Activated CD4-positive, CD25-positive, alpha-beta regulatory T cell treated with anti-CD3 and anti-CD28 coated beads, Interleukin-2, amount 50 U/mL, for 16 hours (primary cell): Measurements from ENCODE around the gene ITIH6.
"Not testable (repeated sequence)": the region's sequence is repeated elsewhere in the genome, so short reads cannot be mapped to it uniquely, and the experiment has no call there.

Experiments
- DNase-seq: peaks from one replicate; pipeline ENCODE4 v3.0.0-alpha.2; 2020; ENCODE audit warnings: low read depth, low spot score

Gene ITIH6

DNA sequence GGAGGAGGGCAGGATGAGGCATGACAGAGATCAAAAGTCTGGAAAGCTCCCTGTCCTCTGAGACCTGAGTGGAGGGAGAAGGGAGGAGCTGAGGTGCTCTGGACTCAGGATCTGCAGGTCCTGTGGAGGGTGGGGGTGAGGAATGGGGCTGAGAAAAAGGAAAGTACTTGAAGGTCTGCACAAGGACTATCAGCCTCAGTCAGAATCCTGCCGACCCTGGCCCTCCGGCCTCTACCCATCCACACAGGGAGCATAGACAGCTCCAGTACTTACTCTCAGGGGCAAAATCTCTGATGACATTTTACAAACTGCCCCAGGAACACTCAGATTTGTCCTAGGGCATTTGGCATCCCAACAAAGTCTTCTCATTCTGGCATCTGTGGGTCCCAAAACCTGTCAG, 991 bp upstream of the ITIH6 start:
- DNase-seq: no peak

DNA sequence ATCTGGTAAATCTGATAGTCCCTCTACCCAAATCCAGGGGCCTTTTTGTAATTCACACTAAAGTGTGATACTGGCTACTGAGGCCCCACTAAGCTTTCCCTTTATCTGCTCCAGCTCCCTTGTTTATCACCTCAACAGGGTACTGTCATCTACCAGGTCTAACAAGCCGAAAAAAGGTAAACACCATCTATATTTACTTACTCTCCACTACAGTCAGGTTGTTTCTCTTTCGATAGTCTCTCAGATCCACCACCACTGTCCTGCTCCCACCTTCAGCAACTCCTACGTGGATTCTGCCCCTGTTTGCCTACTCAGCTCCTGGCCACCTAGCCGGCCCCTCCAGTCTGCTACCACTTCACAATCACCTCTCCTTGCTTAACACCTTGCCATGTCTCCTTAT, 3.3 kb downstream of the ITIH6 start:
- no peak for DNase-seq

DNA sequence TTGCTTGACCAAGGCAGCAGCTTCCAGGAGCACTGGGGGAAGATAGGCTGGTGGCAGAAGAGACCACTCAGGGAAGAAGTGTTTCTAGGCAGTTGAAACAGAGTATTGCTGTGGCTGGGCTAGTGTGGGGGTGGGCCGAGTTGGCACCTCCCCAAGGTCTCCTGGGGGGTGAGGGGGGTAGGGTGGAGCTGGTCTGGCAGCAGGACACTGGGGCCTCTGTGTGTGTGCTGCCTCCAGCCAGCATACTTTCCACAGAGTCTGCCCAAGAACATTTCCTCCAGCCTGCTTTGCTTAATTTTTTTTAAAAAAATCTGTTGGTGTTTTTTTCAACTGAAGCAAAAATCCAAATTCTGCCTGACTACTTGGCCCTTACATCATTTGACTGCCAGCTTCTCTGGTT, 4.0 kb downstream of the ITIH6 start:
- no peak for DNase-seq

DNA sequence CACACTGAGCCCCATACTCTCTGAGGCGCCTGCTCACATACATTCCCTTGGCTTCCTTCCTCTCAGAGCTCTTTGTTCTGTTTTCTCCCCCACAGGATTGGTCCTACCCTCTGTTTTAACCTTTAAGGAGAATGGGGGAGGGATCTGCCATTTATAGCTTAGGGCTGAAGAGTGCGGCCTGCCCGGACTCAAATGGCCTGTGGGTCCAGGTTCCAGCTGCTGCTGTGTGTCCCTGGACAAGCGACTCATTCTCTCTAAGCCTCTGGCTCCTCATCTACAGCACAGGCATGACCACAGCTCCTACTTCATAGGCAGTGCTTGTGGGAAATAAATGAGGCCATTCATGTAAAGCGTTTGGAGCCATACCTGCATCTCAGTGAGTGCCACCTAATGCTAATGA, 8.7 kb downstream of the ITIH6 start:
- DNase-seq: not testable (repeated sequence)

DNA sequence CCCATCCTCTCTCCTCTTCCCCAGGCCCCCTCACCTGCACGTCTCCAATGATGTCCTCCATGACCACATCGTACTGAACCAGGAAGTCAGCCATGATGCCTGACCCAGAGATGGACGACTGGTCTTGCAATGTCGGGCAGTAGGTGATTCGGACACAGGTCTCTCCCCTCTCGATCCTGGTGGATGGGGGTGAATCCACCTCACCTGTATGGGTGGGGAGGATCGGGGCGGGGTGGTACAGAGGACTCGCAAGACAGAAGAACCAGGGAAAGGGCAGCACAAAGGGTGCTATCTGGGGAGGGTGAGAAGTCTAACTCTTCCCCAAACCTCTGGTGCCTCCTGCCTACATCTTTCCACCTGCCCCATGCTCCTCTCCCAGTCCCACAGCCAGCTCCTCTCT, 9.6 kb downstream of the ITIH6 start:
- DNase-seq: no peak

DNA sequence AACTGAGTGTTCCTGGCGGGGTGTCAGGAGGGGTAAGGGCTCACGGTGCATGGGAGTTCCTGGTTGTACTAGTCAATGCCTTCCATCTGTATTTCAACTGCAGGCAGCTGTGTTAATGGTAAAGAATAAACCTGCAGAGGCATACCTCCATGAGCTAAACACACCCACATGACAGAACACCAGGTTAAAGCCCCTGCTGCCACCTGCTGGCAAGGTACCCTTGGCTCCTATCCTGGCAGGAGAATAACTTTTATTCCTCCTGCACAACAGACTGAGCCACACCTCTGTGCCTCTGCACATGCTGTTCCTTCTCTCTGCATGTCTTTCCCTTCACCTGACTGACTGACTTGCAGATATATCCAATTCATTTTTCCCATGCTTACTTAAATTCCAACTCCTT, 11.1 kb downstream of the ITIH6 start:
- DNase-seq: no peak

DNA sequence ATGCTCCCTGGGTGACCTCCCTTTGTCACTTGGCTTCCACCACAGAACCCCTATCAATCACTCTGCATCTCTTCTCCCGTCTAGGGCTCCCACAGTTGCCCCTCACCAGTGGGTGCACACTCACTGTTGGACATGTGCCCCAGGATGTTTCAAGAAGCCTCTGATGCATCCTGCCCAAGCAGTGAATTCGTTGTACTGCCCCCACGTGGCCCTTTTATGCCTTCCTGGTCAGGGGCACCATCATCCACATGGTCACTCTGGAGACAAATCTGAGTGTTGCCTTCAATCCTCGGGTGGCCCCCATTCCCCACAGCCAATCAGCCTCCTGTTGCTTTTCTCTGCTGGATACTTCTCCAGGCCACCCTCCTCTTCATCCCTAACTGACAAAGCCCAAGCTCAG, 12.2 kb downstream of the ITIH6 start:
- no peak for DNase-seq

DNA sequence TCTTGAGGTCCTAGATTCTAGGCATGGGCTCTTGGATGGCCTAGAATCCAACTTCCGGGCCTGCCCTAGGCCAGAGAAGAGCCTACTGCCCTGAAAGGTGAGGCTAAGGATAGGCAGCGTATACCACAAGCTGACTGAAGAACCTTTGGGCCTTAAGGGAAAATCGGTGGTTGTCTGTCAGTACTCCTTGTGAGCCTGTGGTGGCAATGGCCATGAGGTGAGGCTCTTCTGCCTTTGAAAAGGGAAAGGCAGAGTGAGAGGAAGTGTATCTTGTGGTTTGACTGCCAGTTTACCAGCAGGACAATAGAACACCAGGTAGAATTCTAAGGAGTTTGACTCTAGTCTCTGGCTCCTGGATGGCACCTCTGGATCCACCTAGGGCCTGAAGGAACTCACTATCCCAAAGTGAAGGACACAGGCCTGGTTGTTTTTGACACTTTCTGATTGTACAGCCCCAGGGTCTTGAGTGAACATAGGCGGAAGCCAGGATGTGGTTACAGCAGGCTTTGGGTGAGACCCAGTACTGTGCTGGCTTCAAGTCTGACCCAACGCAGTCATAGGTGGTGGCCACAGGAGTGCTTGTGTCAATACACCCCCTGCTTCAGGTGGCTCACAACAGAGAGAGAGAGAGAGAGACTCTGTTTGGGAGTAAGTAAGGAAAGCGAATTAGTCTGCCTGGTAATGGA, 20.9 kb downstream of the ITIH6 start:
- no peak for DNase-seq

DNA sequence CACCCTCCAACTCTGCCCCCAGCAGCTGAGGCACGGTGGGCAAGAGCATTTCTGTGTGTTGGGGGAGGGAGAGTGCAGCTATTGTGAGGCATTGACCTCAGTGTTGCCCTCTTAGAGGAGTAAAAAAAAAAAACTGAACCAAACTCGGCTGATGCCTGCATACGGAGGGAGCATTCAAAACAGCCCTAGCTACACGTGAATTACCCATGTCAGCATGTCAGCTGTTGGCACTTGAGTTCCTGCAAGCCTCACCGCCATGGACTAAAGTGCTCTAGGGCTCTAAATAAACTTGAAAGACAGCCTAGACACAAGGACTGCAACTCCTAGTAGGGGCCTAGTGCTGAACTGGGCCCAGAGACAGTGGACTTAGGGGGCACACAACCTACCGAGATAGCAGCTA, 22.0 kb downstream of the ITIH6 start:
- no peak for DNase-seq

DNA sequence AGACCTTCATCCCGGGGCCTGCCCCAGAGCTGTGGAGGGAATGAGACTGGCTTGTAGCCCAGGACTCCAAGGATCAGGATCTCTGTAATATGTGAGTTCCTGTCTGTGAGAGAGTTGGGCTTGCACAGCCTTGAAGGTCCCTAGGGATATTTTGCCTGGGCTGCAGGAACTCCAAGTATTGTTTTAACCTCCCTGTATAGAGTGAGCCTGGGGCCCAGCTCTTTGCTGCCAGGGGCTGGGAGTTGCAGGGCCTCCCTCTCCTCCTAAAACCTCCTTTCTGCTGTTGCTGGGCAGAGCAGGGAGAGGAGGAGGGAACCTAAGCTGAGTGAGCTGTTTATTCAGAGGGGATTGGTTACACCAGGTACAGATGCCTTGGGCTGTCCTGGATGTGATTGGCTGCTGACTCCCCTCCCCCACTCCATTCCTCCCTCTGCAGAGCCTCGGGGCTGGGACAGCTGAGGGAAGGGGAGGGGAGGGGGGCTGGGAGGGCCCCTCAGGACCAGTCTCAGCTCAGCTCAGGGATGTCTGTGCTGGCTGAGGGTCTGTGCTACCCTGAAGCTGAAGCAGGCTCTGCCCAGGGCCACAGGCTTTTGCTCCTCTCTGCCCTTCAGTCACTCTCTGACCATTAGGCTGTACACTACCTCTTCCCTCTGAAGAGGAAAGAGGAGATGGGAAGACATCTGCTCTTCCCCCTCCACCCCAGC, 23.5 kb downstream of the ITIH6 start:
- not testable (repeated sequence) for DNase-seq

DNA sequence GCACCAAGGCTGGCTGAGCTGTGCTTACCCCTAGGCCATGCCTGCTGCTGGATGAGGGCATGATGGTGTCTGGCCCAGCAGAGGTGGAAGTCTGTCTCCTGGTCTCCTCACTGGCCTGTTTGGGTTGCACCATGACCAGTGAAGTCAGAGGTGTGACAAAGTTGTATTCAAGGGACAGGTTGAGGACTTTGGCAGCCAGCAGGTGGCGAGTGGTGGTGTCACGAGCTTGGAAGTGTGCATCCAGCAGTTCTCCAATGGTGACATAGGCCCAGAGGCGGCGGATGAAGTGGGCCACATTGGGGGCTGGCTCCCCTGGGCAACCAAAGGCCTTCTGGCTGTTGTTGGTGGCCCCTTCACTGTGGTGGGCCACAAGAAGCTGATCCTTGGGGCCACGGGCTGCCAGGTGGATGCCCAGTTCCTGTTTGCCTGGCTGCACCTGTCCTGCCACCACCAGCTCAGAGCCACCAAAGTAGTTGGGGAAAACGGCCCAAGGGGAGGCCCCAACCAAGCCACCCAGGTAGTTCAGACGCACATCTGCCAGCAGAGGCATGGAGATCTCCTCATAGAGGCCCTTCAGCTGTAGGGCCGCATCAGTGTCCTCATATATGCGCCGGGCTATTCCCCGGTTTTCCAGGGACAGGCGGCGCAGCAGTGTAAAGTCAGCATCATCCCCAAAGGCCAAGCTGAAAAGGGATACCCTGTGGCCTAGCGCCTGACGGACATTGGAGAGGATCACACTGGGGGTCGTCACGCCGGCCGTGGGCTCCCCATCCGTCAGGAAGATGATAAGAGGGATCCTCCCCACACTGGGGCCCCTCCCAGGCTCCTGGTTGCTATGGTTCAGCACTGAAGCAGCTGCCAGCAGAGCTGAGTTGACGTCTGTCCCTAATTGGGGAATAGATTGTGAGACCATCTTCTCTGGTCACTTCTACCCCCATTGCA, 39.7 kb downstream of the ITIH6 start:
- DNase-seq: no peak

DNA sequence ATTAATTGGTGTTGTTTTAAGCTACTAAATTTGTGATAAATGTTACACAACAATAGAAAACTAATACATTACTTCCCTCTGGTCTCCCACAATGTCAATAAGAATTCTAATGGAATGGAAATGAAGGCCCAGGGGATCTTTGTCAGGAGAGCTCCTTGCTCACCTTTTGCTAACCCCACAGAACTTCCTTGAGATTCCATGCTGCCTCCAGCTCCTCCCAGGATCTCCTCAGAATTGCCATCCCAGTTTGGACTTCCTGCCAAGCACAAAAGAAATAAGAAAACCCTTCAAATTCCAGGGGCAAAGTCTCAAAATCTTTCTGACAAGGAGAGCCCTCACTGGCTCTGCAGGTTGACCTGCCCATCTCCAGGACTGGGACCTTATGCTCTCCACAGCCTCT, 43.2 kb downstream of the ITIH6 start:
- no peak for DNase-seq

DNA sequence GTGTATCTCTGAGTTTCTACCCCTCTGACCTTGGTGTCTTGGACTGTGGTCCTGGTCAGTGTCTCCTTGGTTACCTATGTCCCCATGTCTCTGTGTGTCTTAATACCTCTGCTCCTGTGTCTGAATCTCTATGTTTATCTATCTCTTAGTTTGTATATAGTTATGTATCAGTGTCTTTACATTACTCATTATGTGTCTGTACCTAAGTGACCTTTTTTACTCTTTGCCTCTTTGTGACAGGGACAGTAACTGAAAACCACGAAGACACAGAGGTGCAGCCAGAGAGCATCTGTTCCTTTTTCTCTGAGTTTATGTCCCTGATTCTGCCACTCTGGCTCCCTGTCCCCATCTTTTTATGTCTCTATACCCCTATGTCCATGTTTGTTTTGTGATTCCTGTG, 49.4 kb downstream of the ITIH6 start:
- no peak for DNase-seq

DNA sequence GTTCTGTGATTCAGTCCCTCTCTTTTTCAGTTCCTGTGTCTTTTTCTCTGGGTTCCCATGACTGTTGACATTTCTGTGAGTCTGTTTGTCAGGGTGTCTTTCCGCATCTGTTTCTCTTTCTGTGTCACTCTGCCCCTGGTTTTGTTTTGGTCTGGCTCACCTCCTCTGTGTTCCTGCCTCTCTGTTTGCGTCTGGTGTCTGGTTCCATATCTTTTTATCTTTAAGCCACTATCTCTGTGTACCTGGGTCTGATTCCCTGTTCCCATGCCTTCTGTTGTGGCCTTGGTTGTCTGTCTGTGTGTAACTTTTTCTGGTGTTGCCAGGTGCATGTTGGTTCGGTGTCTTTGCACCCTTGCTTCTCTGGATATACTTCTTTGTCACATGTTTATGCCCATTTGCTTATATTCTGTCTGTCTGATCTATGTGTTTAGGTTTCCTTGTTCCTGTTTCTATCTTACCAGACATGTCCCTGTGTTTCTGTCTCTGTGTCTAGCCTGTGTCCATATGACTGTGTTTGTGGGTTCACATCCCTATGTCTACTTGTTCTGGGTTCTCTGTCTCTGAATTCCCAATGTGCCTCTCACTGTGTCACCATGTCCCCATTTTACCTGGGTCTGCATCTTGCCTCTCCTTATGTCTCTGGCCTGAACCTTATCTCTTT, 50.2 kb downstream of the ITIH6 start:
- no peak for DNase-seq

DNA sequence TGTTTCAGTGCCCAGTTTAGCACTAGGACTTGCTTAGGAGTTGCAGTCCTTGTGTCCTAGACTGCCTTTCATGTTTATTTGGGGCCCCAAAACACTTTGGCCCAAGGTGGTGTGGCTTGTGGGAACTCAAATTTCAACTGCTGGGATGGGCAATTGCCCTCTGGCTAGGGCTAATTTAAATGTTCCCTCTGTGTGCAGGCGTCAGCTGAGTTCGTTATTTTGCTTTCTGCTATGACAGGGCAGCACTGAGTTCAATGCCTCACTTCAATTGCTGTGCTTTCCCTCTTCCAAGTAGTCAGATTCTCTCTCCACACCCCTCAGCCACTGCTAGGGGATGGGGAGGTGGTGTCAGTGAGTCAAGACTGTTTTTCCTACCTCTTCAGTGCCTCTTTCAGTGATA, 51.1 kb downstream of the ITIH6 start:
- no peak for DNase-seq

DNA sequence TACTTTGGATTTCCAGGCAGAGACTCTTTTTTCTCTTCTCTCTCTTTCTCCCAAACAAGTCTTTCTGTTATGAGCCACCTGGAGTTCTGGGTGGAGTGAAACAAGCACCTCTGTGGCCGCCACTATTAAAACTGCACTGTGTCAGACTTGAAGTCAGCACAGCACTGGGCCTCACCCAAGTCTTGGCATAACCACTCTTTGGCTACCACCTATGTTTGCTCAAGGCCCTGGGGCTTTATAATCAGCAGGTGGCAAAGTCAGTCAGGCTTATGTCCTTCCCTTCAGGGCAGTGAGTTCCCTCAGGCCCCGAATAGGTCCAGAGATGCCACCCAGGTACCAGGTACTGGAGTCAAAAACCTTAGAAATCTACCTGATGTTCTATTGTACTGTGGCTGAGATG, 52.4 kb downstream of the ITIH6 start:
- no peak for DNase-seq

DNA sequence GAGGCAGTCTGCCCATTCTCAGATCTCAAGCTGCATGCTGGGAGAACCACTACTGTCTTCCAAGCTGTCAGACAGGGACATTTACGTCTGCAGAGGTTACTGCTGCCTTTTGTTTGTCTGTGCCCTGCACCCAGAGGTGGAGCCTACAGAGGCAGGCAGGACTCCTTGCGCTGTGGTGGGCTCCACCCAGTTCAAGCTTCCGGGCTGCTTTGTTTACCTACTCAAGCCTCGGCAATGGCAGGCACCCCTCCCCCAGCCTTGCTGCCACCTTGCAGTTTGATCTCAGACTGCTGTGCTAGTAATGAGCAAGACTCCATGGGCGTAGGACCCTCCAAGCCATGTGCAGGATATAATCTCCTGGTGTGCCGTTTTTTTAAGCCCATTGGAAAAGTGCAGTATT, 59.5 kb downstream of the ITIH6 start:
- DNase-seq: not testable (repeated sequence)

DNA sequence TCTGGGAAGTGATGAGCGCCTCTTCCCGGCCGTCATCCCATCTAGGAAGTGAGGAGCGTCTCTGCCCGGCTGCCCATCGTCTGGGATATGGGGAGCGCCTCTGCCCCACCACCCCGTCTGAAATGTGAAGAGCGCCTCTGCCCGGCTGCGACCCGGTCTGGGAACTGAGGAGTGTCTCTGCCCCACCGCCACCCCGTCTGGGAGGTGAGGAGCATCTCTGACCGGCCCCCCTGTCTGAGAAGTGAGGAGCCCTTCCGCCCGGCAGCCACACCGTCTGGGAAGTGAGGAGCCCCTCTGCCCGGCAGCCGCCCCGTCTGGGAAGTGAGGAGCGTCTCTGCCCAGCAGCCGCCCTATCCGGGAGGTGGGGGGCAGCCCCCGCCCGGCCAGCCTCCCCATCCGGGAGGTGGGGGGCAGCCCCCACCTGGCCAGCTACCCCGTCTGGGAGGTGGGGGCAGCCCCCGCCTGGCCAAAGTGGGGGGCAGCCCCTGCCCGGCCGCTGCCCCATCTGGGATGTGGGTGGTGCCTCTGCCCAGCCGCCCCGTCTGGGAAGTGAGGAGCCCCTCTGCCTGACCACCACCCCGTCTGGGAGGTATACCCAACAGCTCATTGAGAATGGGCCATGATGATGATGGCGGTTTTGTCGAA, 61.6 kb downstream of the ITIH6 start:
- not testable (repeated sequence) for DNase-seq

DNA sequence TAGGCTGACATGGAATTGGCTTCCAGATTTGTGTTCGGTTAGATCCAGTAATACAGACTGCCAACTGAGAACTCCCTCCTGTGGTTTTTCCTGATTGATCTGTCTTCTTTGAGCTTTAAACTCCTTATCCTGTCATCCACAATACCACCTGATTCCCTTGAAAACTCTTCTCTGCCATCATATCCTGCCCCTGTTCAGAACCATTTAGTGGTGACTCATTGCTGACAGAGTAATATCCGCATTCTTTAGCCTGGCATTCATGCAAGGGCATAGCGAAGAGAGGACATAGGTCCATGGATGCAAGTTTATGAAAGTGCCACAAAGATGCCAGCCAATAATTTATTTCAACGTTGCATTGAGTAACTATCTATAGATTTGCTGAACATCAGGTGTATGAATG, 76.6 kb downstream of the ITIH6 start:
- DNase-seq: no peak

DNA sequence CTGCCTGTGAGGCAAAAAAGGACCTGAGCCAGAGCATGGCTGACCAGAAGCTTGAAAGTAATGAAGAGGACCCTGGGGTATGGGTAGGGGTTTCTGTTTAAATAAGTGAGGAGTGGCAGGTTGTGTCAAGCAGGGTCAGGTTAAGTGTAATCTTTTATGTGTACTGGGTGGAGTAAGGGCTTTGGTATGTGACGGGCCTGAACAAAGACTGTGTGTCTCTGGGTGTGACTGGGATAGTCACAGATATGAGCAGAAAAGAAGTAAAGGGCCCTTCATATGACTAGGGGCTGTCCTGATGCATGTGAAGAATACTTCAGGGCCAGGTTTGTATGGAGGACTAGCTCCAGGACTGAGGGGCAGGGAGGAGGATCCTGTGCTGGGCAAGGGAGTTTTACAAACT, 82.4 kb downstream of the ITIH6 start:
- DNase-seq: no peak

DNA sequence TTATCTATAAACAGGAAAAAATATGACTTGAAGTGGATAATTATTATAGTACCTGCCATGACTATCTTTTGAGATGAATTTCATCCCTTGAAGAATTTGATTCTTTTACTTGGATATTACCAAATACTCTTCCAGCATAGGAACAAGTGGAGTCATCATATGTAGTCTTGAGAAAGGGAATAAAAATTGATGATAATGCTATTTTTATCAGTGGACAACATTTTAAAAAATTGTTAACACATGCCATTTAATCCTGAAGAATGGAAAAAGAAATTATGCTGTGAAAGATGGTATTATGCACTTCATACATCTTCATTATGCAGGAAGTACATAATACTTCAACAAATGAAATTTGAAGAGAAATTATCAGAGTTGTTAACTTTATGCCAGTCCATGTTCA, 83.6 kb downstream of the ITIH6 start:
- DNase-seq: no peak
